Skeletal muscle satellite cell (primary cell): Measurements from ENCODE around the gene KRTAP20-4. TPM values are rescaled to one million over a fixed set of nuclear protein-coding genes. Genes with fewer than 3 reads are reported as not detected.

Source experiments
- H3K27me3 ChIP-seq: 2 replicates; pipeline ENCODE4 v1.7.0; 2013; ENCODE audit warnings: low read length; ENCODE audit not compliant: control insufficient read depth, insufficient read depth
- H3K36me3 ChIP-seq: 2 replicates; pipeline ENCODE4 v1.7.0; 2013; ENCODE audit warnings: mild to moderate bottlenecking, control low read depth, low read length; ENCODE audit not compliant: insufficient read depth
- H3K4me1 ChIP-seq: 2 replicates; pipeline ENCODE4 v1.7.0; 2013; ENCODE audit warnings: low read length; ENCODE audit not compliant: control insufficient read depth, insufficient read depth
- H3K4me2 ChIP-seq: 2 replicates; pipeline ENCODE4 v1.7.0; 2013; ENCODE audit warnings: mild to moderate bottlenecking, low read length
- H3K4me3 ChIP-seq: 2 replicates; pipeline ENCODE4 v1.7.0; 2013; ENCODE audit warnings: low read length
- H3K9ac ChIP-seq: 2 replicates; pipeline ENCODE4 v1.7.0; 2013; ENCODE audit warnings: mild to moderate bottlenecking, low read depth, low read length, moderate library complexity
- H3K9me3 ChIP-seq: replicated peaks from 2 replicates; pipeline ENCODE4 v1.7.0; 2013; ENCODE audit warnings: mild to moderate bottlenecking, control low read depth, low read length
- total RNA-seq: library from RNA; depleted of rRNA; stranded (reverse); fragments of >200 nt; gene quantifications from 2 replicates; pipeline ENCODE4 v1.2.3, GENCODE V29; 2012; rRNA removed

KRTAP20-4 gene
- total RNA-seq, result not detected in 2 replicates

DNA sequence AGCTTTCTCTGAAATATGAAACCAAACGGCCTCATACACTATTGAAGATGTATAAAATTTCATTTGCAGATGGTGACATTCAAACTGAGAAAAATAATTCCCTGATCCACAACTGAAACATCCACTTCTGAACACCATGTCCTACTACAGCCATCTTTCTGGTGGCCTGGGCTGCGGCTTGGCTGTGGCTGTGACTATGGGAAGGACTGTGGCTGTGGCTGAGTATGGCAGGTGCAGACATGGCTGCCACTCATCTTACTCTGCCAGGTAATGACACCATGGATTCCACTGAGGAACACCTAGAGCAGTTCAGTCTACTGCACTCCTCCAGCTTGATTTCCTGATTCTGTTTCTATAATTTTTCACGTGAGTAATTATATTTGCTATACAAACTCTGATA lies at the start of gene KRTAP20-4:
KRTAP20-4 (plus strand) TSS at position 106 of the 400 bp plus-strand sequence.
- Histone ChIP-seq H3K9ac (no peak within 1 kb of the TSS), H3K9me3 (no peaks in the 10 kb centered on the region), H3K4me1 (no peaks in the 10 kb centered on the region), H3K4me3 (no peak within 1 kb of the TSS), H3K36me3 (no peaks in the 10 kb centered on the region), H3K4me2 (no peak within 1 kb of the TSS), H3K27me3 (no peaks in the 10 kb centered on the region)

DNA sequence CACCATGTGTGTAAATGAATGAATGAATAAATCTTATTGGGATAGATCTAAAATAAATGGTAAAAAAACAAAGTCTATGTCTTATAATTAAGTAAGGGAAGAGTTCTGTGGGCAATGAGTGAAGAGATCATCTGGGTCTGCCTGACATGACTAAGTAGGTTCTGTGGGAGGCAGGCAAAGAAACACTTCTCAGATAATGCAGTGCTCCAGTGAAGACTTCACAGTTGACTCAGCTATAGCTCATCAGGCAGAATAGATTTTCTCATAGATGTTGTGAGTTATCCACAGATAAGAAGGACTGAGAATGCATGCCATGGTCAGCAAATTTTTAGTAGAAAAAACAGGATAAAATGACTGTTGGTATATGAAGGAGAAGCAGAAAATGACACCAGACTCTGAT lies 42.7 kb upstream of the KRTAP20-4 start:
- no peaks in the 10 kb centered on the region for H3K27me3 ChIP-seq
- H3K9me3 ChIP-seq, result peaks cover 4% of the 10 kb centered on the region
- no peak overlapping the region for H3K4me2 ChIP-seq
- H3K36me3 ChIP-seq, result no peaks in the 10 kb centered on the region
- H3K9ac ChIP-seq, result no peak overlapping the region
- no peaks in the 10 kb centered on the region for H3K4me1 ChIP-seq
- H3K4me3 ChIP-seq, result no peak overlapping the region

DNA sequence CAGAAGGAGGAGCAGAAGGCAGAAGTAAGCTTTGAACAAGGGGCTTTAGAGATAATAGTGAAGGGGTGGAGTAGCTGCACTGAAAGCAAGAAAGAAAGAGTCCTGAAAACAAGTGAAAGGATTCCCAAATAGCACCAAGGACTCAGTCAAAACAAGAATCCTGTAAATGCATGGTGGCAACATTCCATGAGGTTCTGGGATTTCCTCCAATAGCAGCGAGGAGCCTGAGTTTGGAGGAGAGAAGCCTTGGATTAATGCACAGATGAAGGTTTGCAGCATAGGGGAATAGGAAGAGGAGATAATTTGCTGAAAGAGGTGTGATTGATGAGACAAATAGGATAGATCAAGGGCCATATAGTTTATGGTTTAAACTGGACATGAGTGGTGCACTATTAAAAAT lies 41.1 kb upstream of the KRTAP20-4 start:
- H3K36me3 ChIP-seq, result no peaks in the 10 kb centered on the region
- no peak overlapping the region for H3K4me3 ChIP-seq
- H3K27me3 ChIP-seq, result no peaks in the 10 kb centered on the region
- H3K4me1 ChIP-seq, result no peaks in the 10 kb centered on the region
- peaks cover 6% of the 10 kb centered on the region for H3K9me3 ChIP-seq
- no peak overlapping the region for H3K9ac ChIP-seq
- H3K4me2 ChIP-seq, result no peak overlapping the region

DNA sequence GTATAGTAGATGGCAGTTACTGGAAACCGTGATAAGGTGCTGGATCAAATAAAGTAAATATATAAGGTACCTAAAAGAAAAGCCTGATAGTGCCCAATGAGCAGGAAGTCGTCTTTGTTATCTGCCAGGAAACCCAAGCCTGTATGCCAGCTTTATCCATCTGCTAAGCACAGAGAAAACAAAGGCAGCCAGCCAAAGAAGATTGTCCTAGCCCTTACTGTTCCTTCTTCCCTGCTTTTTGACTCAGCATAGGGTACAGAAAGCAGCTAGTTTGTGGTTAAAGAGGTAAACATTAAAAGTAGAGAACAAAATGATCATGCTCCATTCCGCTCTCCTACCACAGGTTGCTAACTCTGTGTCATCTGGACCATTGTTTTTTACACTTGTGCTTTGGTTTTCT lies 40.3 kb upstream of the KRTAP20-4 start:
- Histone ChIP-seq H3K4me1 (no peaks in the 10 kb centered on the region), H3K9ac (no peak overlapping the region), H3K27me3 (no peaks in the 10 kb centered on the region), H3K4me2 (no peak overlapping the region), H3K4me3 (no peak overlapping the region), H3K36me3 (no peaks in the 10 kb centered on the region), H3K9me3 (peaks cover 11% of the 10 kb centered on the region)

DNA sequence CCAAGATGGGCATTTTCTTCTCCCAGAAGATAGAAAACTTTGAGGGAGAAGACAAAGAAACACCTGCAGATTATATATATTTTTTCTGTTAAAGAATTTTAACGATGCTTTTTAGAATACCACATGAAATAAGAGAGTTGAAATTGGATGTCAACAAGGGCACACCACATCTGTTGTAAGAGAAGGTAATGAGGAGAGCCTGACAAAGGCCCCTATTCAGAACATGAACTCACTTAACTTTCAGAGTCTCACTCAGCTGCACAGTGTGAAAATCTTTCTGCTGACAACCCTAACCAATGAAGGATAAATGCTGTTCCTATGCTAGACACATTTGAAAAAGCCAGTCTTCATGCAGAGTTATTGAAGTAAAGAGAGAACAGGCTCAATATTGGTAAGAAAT lies 37.6 kb upstream of the KRTAP20-4 start:
- Histone ChIP-seq H3K36me3 (no peaks in the 10 kb centered on the region), H3K9me3 (peaks cover 11% of the 10 kb centered on the region), H3K4me2 (no peak overlapping the region), H3K4me1 (no peaks in the 10 kb centered on the region), H3K9ac (no peak overlapping the region), H3K27me3 (no peaks in the 10 kb centered on the region), H3K4me3 (no peak overlapping the region)

DNA sequence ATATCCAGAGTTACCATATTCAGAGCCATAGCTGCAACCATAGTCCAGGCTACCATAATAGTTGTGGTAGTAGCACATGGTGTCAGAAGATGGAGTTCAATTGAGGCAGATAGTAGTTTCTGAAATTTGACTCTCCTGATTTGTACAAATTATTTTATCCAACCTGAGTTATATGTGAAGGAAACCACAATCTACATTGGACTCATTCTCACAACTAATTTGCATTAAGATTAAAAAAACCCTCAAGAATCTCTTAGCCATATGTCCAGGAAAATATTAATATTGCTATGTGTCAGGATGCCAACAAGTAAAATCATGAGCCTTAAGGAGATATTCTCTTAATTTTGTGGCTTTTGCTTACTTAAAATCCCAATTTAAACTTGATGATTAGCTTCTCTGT lies 30.1 kb upstream of the KRTAP20-4 start, which contains the start of gene KRTAP22-2:
KRTAP22-2 (minus strand) TSS at position 101 of the 400 bp plus-strand sequence.
- H3K9ac ChIP-seq, result no peak within 1 kb of the TSS
- no peaks in the 10 kb centered on the region for H3K4me1 ChIP-seq
- H3K27me3 ChIP-seq, result no peaks in the 10 kb centered on the region
- H3K9me3 ChIP-seq, result peaks cover 13% of the 10 kb centered on the region
- no peak within 1 kb of the TSS for H3K4me3 ChIP-seq
- H3K4me2 ChIP-seq, result no peak within 1 kb of the TSS
- H3K36me3 ChIP-seq, result no peaks in the 10 kb centered on the region

DNA sequence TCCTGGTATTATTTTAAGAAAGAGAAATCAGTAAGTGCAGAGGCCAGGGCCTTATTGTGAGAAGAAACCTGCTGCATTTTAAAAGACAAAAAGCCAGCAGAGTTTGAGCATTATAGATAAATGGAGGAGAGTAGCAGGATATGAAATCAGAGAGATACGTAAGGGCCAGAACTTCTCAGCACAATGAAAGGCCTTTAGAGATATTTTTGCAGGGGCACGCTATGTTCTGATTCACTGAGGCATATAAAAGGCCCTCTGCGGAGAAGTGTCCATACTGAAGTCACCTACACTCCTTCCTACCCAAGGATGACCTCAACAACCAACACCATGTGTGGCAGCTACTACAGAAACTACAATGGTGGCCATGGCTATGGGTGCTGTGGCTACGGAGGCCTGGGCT lies 28.3 kb upstream of the KRTAP20-4 start, which contains the start of gene KRTAP6-3:
KRTAP6-3 (plus strand) TSS at position 301 of the 400 bp plus-strand sequence; CDS start at position 307, 6 bp downstream.
- Histone ChIP-seq H3K4me2 (no peak within 1 kb of the TSS), H3K9ac (no peak within 1 kb of the TSS), H3K4me3 (no peak within 1 kb of the TSS), H3K36me3 (no peaks in the 10 kb centered on the region), H3K9me3 (peaks cover 13% of the 10 kb centered on the region), H3K4me1 (no peaks in the 10 kb centered on the region), H3K27me3 (no peaks in the 10 kb centered on the region)

DNA sequence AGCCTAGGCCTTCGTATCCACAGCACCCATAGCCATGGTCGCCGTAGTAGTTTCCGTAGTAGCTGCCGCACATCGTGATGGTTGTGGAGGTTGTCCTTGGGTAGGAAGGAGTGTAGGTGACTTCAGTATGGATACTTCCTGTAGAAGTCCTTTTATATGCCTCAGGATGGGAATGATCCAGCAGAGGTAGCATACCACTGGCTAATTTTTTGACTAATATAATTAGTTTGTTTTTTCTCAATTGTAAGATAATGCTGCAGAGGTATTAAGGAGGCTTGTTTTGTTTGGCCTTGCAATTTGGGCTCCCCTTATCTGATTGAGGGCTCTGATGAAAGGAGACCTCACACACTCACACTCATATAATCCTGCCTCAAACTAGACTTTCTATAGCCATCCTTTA lies 21.6 kb upstream of the KRTAP20-4 start, which contains the start of gene KRTAP6-2:
KRTAP6-2 (minus strand) TSS at position 101 of the 400 bp plus-strand sequence; CDS start at position 73, 28 bp downstream.
- H3K36me3 ChIP-seq, result no peaks in the 10 kb centered on the region
- H3K27me3 ChIP-seq, result no peaks in the 10 kb centered on the region
- H3K4me1 ChIP-seq, result no peaks in the 10 kb centered on the region
- H3K9ac ChIP-seq, result no peak within 1 kb of the TSS
- no peak within 1 kb of the TSS for H3K4me3 ChIP-seq
- H3K9me3 ChIP-seq, result no peaks in the 10 kb centered on the region
- no peak within 1 kb of the TSS for H3K4me2 ChIP-seq

DNA sequence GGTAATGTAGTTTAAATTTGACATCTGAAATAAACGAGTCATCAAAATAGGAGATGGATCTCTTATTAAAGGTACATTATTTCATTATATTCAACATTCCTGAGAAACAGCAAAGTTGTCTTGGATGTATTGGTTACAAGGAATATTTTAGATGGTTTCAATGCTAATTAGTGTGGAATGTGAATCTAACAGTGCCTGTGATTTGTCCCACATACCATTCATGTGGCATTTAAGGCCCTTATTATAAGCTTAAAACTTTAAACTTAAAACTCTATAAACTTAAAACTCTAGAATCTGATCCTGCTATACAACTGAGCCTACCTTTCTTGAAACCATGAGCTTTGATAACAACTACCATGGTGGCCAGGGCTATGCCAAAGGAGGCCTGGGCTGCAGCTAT lies 19.6 kb upstream of the KRTAP20-4 start, which contains the start of gene KRTAP22-1:
KRTAP22-1 (plus strand) TSS at position 301 of the 400 bp plus-strand sequence.
- H3K9me3 ChIP-seq, result peaks cover 4% of the 10 kb centered on the region
- H3K4me3 ChIP-seq, result no peak within 1 kb of the TSS
- no peaks in the 10 kb centered on the region for H3K36me3 ChIP-seq
- H3K9ac ChIP-seq, result no peak within 1 kb of the TSS
- H3K27me3 ChIP-seq, result no peaks in the 10 kb centered on the region
- H3K4me1 ChIP-seq, result no peaks in the 10 kb centered on the region
- no peak within 1 kb of the TSS for H3K4me2 ChIP-seq

DNA sequence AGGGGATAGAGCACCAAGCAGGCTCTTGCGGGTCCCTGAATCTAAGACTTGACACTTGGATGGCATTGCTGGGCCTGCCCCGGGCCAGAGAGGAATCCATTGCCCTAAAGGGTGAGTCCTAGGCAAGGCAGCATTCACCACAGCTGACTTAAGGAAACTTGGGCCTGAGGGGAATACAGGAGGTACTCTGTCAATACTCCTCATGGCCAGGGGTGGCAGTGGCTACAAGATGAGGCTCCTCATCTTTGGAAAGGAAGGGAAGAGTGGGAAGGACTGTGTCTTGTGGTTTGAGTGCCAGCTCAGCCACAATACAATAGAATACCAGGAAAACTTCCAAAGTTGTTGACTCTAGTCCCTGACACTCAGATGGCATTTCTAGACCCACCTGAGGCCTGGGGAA lies 14.5 kb upstream of the KRTAP20-4 start:
- H3K36me3 ChIP-seq, result no peaks in the 10 kb centered on the region
- no peak overlapping the region for H3K9ac ChIP-seq
- no peak overlapping the region for H3K4me2 ChIP-seq
- H3K4me1 ChIP-seq, result no peaks in the 10 kb centered on the region
- no peaks in the 10 kb centered on the region for H3K27me3 ChIP-seq
- no peak overlapping the region for H3K4me3 ChIP-seq
- peaks cover 4% of the 10 kb centered on the region for H3K9me3 ChIP-seq

DNA sequence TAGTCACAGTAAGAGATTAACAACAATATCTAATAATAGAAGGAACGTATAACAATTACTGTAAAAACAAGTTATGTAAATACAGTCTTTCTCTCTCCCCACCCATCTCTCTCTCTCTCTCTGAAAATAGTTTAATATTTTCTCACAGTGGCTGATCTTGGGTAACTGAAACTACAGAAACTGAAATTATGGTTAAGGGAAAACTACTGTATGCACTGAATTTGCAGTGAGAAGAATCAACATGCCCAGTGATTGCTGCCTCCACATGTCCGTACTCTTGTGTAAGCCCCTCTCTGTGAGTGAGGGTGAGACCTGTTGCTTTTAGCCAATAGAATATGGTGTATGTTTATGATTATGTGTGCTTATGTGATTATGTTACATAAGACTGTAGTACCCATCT lies 8.3 kb upstream of the KRTAP20-4 start:
- Histone ChIP-seq H3K4me1 (no peaks in the 10 kb centered on the region), H3K9me3 (peaks cover 9% of the 10 kb centered on the region), H3K27me3 (no peaks in the 10 kb centered on the region), H3K36me3 (no peaks in the 10 kb centered on the region), H3K9ac (no peak overlapping the region), H3K4me3 (no peak overlapping the region), H3K4me2 (no peak overlapping the region)

DNA sequence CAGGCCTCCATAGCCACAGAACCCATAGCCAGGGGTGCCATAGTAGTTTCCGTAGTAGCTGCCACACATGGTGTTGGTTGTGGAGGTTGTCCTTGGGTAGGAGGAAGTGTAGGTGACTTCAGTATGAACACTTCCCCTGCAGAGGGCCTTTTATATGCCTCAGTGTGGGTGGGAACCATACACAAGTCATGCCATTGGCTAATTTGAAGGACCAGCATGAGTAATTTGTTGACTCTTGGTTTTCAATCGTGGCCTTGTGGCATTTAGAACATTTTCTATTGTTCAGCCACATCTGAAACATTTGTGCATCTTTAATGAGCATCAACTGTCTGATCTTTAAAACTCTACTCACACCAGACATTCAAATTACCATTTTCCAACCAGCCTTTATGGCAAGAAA lies 6.6 kb upstream of the KRTAP20-4 start, which contains the start of gene KRTAP6-1:
KRTAP6-1 (minus strand) TSS at position 95 of the 400 bp plus-strand sequence; CDS start at position 69, 26 bp downstream.
- Histone ChIP-seq H3K4me1 (no peaks in the 10 kb centered on the region), H3K4me2 (no peak within 1 kb of the TSS), H3K9me3 (peaks cover 9% of the 10 kb centered on the region), H3K36me3 (no peaks in the 10 kb centered on the region), H3K9ac (no peak within 1 kb of the TSS), H3K27me3 (no peaks in the 10 kb centered on the region), H3K4me3 (no peak within 1 kb of the TSS)
